Gastroesophageal sphincter (tissue), 4 donors: ENCODE results near the gene DPH6. TPM values are rescaled to one million over a fixed set of nuclear protein-coding genes. Genes with fewer than 3 reads are reported as not detected.
"Not testable (repeated sequence)": the region's sequence is repeated elsewhere in the genome, so short reads cannot be mapped to it uniquely, and the experiment has no call there.

ENCODE experiments used
- ATAC-seq: fragments of 150-250 bp; one replicate; pipeline ENCODE4 v1.9.1; 2016; ENCODE audit warnings: mild to moderate bottlenecking, moderate library complexity
- H3K27ac ChIP-seq, 4 donors: fragments of 200-600 bp; sonication (generic) in 3 of 4; 1 replicate in 3 of 4; 2 replicates in 1 of 4; pipeline ENCODE4 v1.5.1; 2016 to 2019
- H3K27me3 ChIP-seq: fragments of 200-600 bp; sonication (generic); one replicate; pipeline ENCODE4 v1.5.1; 2019
- H3K36me3 ChIP-seq, 2 donors: fragments of 200-600 bp; sonication (generic); one replicate each; pipeline ENCODE4 v1.5.1; 2019; ENCODE audit warnings: control low read depth in 1 of 2
- H3K4me1 ChIP-seq, 3 donors: fragments of 200-600 bp; sonication (generic); 1 replicate in 2 of 3; 2 replicates in 1 of 3; pipeline ENCODE4 v1.5.1; 2016 to 2019; ENCODE audit warnings: control low read depth in 2 of 3
- H3K4me3 ChIP-seq, 2 donors: fragments of 200-600 bp; sonication (generic); one replicate each; pipeline ENCODE4 v1.5.1; 2019; ENCODE audit warnings: mild to moderate bottlenecking in 1 of 2, moderate library complexity in 1 of 2
- H3K9me3 ChIP-seq, 3 donors: fragments of 200-600 bp; sonication (generic); one replicate each; pipeline ENCODE4 v1.5.1; 2017 to 2019; ENCODE audit warnings: control low read depth in 2 of 3
- EP300 ChIP-seq: sonication (generic); formaldehyde crosslinking; IDR thresholded peaks from one replicate; pipeline ENCODE4 v1.6.1; 2017; ENCODE audit warnings: antibody characterized with exemption, mild to moderate bottlenecking
- POLR2A ChIP-seq, 2 donors: fragments of 450-650 bp; IDR thresholded peaks; one replicate each; pipeline ENCODE4 v1.6.1; 2017; ENCODE audit warnings: antibody characterized with exemption in 2 of 2, mild to moderate bottlenecking in 2 of 2, moderate library complexity in 1 of 2
- POLR2AphosphoS5 ChIP-seq: sonication (generic); formaldehyde crosslinking; IDR thresholded peaks from one replicate; pipeline ENCODE4 v1.6.1; 2017; ENCODE audit warnings: antibody characterized with exemption
- WGBS, 2 donors: methylation state at CpG; one replicate each; pipeline ENCODE4 v1.1.5; 2018; ENCODE audit warnings: low coverage in 1 of 2; 5-methylcytosine and 5-hydroxymethylcytosine counted together
- total RNA-seq, 4 donors: library from RNA; depleted of rRNA; stranded (reverse); fragments of >200 nt; gene quantifications; one replicate each; pipeline ENCODE4 v1.1.0, GENCODE V29; 2016
- TF ChIP-seq, protein P1 (sequence below), 4 experiments: fragments of 200-600 bp in 2 of 4; fragments of 450-650 bp in 2 of 4; sonication (generic) in 1 of 4; IDR thresholded peaks; one replicate each; pipeline ENCODE4 v1.5.1; 2017 to 2019; ENCODE audit warnings: antibody characterized with exemption in 4 of 4, mild to moderate bottlenecking in 2 of 4, moderate library complexity in 2 of 4

The DPH6 gene
- total RNA-seq, 4 donors from 2014 or later, result 5.4 to 46.2 (median 17.7) TPM

DNA sequence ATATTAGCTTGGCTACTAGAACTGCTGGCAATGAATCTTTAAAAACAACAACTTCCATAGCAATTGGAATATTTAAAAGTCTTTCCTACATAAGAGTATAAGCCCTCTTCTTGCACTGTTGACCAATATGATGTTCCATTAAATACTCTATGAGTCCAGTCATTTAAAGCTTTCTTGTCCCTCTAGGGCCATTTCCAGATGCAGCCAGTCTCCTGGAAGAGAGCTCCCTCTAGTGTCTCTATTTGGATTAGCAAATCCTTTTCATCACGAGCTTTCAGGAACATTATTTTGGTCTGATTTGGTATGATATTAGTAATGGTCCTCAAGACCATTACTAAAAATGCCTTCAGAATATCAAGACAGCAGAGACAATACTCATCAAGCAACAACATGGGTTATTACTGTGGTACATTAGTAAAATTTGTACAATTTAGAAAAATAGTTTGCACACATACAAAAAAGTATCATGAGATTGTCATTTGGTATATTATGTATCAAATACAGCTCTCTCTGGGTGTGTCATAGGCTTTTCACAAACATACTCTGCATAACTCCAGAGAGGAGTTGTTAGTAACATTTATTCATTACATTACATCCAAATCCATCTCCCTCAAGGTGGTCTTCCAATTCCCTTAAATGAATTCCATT lies 101.3 kb downstream of the DPH6 start:
- Histone ChIP-seq H3K4me3 (no peak overlapping the region), H3K27me3 (no peaks in the 10 kb centered on the region), H3K4me1 (no peaks in the 10 kb centered on the region), H3K27ac (no peak overlapping the region), H3K36me3 (peaks cover 0 to 9% of the 10 kb centered on the region in 2 donors), H3K9me3 (peaks cover 0 to 4% (median 0%) of the 10 kb centered on the region in 3 donors)
- ATAC-seq, result no peak
- 9 to 50% methylated on average over 1 of the region's 1 CpG for WGBS, 2 donors
- TF ChIP-seq, protein P1, sequence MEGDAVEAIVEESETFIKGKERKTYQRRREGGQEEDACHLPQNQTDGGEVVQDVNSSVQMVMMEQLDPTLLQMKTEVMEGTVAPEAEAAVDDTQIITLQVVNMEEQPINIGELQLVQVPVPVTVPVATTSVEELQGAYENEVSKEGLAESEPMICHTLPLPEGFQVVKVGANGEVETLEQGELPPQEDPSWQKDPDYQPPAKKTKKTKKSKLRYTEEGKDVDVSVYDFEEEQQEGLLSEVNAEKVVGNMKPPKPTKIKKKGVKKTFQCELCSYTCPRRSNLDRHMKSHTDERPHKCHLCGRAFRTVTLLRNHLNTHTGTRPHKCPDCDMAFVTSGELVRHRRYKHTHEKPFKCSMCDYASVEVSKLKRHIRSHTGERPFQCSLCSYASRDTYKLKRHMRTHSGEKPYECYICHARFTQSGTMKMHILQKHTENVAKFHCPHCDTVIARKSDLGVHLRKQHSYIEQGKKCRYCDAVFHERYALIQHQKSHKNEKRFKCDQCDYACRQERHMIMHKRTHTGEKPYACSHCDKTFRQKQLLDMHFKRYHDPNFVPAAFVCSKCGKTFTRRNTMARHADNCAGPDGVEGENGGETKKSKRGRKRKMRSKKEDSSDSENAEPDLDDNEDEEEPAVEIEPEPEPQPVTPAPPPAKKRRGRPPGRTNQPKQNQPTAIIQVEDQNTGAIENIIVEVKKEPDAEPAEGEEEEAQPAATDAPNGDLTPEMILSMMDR (IDR thresholded peaks at IDR 0.05), result peak; percentile 53 to 75 (median 58)
- TF ChIP-seq EP300, result no peak

DNA sequence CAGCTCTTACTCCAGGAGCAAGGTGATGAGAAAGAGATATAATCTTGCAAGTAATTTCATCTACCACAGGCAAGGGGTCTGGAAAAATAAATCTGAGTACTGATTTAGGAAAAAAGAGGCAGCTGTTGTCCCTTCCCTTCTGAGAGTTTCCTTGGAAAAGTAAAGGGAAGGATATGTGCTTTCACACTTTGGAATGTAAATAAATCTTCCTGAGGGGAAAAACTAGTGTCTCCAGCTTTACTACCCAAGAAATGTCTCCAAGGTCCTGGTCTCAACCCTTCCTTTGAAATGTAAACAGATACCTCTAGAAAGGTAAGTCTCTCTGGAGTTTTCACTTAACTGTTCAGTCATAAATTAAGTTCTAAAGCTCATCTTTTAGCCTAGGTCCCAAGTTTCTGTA lies 102.6 kb downstream of the DPH6 start:
- H3K4me1 ChIP-seq, result no peaks in the 10 kb centered on the region
- H3K27me3 ChIP-seq, result no peaks in the 10 kb centered on the region
- no peak overlapping the region for H3K27ac ChIP-seq
- H3K4me3 ChIP-seq, result no peak overlapping the region
- H3K36me3 ChIP-seq, result peaks cover 0 to 9% of the 10 kb centered on the region in 2 donors
- peaks cover 0 to 4% (median 0%) of the 10 kb centered on the region in 3 donors for H3K9me3 ChIP-seq
- ATAC-seq, result no peak
- no peak for TF ChIP-seq POLR2A (IDR thresholded peaks at IDR 0.05)
- TF ChIP-seq EP300, result no peak
- no peak for TF ChIP-seq POLR2AphosphoS5
- TF ChIP-seq, protein P1 (IDR thresholded peaks at IDR 0.05), result no peak

DNA sequence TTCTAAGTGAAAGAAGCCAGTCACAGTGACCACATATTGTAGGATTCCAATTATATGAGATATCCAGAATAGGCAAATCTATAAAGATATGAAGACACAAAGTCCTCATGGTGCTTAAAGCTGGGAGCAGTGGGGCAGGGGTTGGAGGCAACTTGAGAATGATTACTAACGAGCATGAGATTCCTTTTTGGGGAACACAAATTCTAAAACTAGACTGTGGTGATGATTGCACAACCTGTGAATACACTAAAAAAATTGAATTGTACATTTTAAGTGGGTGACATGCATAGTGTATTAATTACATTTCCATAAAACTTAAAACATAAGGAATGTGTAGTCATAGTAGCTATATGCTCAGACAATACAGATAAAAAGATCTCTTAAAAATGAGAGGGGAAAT lies 103.2 kb downstream of the DPH6 start:
- 88 to 93% methylated on average over 1 of the region's 1 CpG for WGBS, 2 donors
- no peak for ATAC-seq
- TF ChIP-seq POLR2A (IDR thresholded peaks at IDR 0.05), result no peak
- TF ChIP-seq POLR2AphosphoS5, result no peak
- no peak for TF ChIP-seq EP300
- TF ChIP-seq, protein P1 (IDR thresholded peaks at IDR 0.05), result no peak
- no peak overlapping the region for H3K27ac ChIP-seq
- H3K4me3 ChIP-seq, result no peak overlapping the region
- no peaks in the 10 kb centered on the region for H3K27me3 ChIP-seq
- H3K36me3 ChIP-seq, result peaks cover 0 to 9% of the 10 kb centered on the region in 2 donors
- no peaks in the 10 kb centered on the region for H3K4me1 ChIP-seq
- peaks cover 0 to 4% (median 0%) of the 10 kb centered on the region in 3 donors for H3K9me3 ChIP-seq

DNA sequence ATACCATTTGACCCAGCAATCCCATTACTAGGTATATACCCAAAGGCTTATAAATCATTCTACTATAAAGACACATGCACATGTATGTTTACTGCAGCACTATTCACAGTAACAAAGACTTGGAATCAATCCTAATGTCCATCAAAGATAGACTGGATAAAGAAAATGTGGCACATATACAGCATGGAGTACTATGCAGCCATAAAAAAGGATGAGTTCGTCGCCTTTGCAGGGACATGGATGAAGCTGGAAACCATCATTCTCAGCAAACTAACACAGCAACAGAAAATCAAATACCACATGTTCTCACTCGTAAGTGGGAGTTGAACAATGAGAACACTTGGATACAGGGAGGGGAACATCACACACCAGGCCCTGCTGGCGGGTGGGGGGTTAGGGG lies 104.7 kb downstream of the DPH6 start:
- not testable (repeated sequence) for ATAC-seq, H3K27ac ChIP-seq, H3K27me3 ChIP-seq, H3K9me3 ChIP-seq, H3K4me3 ChIP-seq, H3K36me3 ChIP-seq, H3K4me1 ChIP-seq
- WGBS, 2 donors, result 97 to 100% methylated on average over 3 to 4 of the region's 4 CpGs

- H3K27ac ChIP-seq, result no peak overlapping the region
- no peaks in the 10 kb centered on the region for H3K27me3 ChIP-seq
- TF ChIP-seq, protein P1 (IDR thresholded peaks at IDR 0.05), result no peak
- TF ChIP-seq POLR2A (IDR thresholded peaks at IDR 0.05), result no peak
- no peak for TF ChIP-seq EP300
- TF ChIP-seq POLR2AphosphoS5, result no peak
- no peaks in the 10 kb centered on the region for H3K4me1 ChIP-seq
- H3K4me3 ChIP-seq, result no peak overlapping the region
- H3K36me3 ChIP-seq, result peaks cover 0 to 7% of the 10 kb centered on the region in 2 donors
- WGBS, 2 donors, result 78 to 100% methylated on average over 3 of the region's 3 CpGs
- peaks cover 0 to 4% (median 0%) of the 10 kb centered on the region in 3 donors for H3K9me3 ChIP-seq
- ATAC-seq, result no peak
These were observed 105.7 kb downstream of the DPH6 start for GRCh38 chr15:35440265-35440664.
